Measurements from ENCODE around the gene ADCY10.

GRCh38 chr1:167943541-167943940 lies 29.6 kb upstream of the ADCY10 start:
- no peak for TF ChIP-seq CTCF (IDR thresholded peaks at IDR 0.05; ENCODE audit: insufficient read depth, low read length)
- TF ChIP-seq POLR2AphosphoS5 (IDR thresholded peaks at IDR 0.05; ENCODE audit: low read depth), result no peak

Data from HL-60 (cell line).